ENCODE measurements around the gene KRTAP12-2.

KRTAP12-2 gene

DNA sequence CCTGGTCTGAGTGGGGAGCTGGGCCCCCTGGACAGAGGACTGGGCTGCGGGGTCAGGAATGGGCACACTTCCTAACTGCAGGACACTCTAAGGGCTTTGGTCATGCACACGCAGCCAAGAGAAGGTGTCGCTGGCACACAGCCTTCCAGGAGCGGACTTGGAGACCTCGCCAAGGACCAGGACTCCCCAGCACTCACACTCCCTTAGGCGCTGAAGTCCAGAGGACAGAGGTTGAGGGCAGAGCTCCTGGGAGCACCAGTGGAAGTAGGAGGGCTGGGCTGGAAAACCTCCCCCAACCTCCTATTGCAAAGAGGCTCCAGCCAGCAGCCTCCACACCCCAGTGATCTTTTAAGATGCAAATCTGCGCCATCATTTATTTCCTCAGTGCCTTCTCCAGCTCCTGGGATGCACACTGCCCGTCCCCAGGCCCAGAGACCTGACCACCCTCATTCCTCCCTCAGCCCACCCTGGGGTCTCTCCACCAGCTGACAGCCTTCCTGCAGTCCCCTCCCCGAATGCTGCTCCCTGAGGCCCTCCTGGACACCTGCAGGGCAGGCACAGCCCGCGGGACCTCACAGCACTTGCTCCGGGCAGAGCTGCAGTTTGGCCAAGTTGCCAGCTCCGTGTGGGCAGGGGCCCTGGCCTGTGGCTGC, 41.6 kb upstream of the KRTAP12-2 start:
- H3K36me3 ChIP-seq (ENCODE audit: control insufficient read depth, insufficient read depth, low read length), result no peaks in the 10 kb centered on the region
- no peaks in the 10 kb centered on the region for H3K4me1 ChIP-seq (ENCODE audit: control insufficient read depth, insufficient read depth, low read length)
- peaks cover 63% of the 10 kb centered on the region for H3K27me3 ChIP-seq (ENCODE audit: control insufficient read depth, insufficient read depth, low read length)
- no peak overlapping the region for H3K9ac ChIP-seq (ENCODE audit: low read length)
- H3K27ac ChIP-seq (ENCODE audit: low read depth, low read length), result no peak overlapping the region
- no peak overlapping the region for H3K4me3 ChIP-seq (ENCODE audit: low read length)

DNA sequence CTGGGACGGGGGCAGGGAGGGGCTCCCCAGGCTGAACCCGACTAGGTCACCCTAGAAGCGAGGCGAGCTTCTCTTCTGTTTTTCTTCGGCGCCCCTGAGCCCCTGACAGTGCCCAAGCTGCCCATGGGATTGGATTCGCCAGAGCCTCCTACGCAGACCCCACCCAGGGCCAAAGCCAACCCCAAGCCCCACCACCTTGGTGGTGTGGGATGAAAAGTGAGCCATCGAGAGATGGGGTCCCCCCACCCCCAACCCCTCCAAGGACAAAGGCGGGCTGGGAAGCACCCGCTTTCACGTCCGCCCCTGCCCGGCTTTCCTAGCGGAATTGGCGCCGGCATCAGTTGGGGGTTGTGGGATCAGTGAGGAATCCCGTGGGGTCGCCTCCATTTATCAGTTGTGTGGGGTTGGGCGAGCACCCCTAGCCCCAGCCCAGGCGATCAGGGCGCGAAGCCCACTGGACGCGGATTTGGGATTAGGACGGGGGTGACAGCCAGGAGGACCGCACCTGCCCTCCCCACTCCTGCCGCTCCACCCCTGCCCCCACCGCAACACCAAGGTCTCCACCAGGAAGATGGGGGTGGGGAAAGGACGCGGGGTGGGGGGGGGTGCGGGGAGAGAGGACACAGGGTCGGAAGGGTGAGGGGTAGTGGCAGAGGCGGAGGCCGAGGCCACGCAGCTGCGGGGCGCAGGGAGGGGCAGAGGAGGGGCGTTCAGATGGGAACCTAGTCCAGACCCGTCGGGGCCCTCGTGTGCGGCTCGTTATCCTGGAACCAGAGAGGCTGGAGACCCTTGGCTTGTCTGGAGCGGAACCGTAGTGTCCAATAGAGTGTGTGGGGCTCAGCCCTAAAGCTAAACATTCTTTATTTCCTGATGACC, 40.2 kb upstream of the KRTAP12-2 start:
- Histone ChIP-seq H3K36me3 (ENCODE audit: control insufficient read depth, insufficient read depth, low read length) (no peaks in the 10 kb centered on the region), H3K4me3 (ENCODE audit: low read length) (no peak overlapping the region), H3K4me1 (ENCODE audit: control insufficient read depth, insufficient read depth, low read length) (no peaks in the 10 kb centered on the region), H3K27me3 (ENCODE audit: control insufficient read depth, insufficient read depth, low read length) (peaks cover 63% of the 10 kb centered on the region), H3K9ac (ENCODE audit: low read length) (no peak overlapping the region), H3K27ac (ENCODE audit: low read depth, low read length) (no peak overlapping the region)

- H3K27me3 ChIP-seq (ENCODE audit: control insufficient read depth, insufficient read depth, low read length), result peaks cover 56% of the 10 kb centered on the region
- no peaks in the 10 kb centered on the region for H3K4me1 ChIP-seq (ENCODE audit: control insufficient read depth, insufficient read depth, low read length)
- no peak overlapping the region for H3K27ac ChIP-seq (ENCODE audit: low read depth, low read length)
- H3K9ac ChIP-seq (ENCODE audit: low read length), result no peak overlapping the region
- no peaks in the 10 kb centered on the region for H3K36me3 ChIP-seq (ENCODE audit: control insufficient read depth, insufficient read depth, low read length)
- no peak overlapping the region for H3K4me3 ChIP-seq (ENCODE audit: low read length)
Measured at GRCh38 chr21:44706026-44706705, 39.4 kb upstream of the KRTAP12-2 start.

- H3K4me1 ChIP-seq (ENCODE audit: control insufficient read depth, insufficient read depth, low read length), result no peaks in the 10 kb centered on the region
- H3K27ac ChIP-seq (ENCODE audit: low read depth, low read length), result no peak overlapping the region
- peaks cover 42% of the 10 kb centered on the region for H3K27me3 ChIP-seq (ENCODE audit: control insufficient read depth, insufficient read depth, low read length)
- H3K4me3 ChIP-seq (ENCODE audit: low read length), result no peak overlapping the region
- H3K36me3 ChIP-seq (ENCODE audit: control insufficient read depth, insufficient read depth, low read length), result no peaks in the 10 kb centered on the region
- H3K9ac ChIP-seq (ENCODE audit: low read length), result no peak overlapping the region
Measured at GRCh38 chr21:44704636-44705001, 37.9 kb upstream of the KRTAP12-2 start.

- H3K27ac ChIP-seq (ENCODE audit: low read depth, low read length), result no peak overlapping the region
- H3K36me3 ChIP-seq (ENCODE audit: control insufficient read depth, insufficient read depth, low read length), result no peaks in the 10 kb centered on the region
- no peak overlapping the region for H3K4me3 ChIP-seq (ENCODE audit: low read length)
- no peak overlapping the region for H3K9ac ChIP-seq (ENCODE audit: low read length)
- H3K27me3 ChIP-seq (ENCODE audit: control insufficient read depth, insufficient read depth, low read length), result peaks cover 41% of the 10 kb centered on the region
- no peaks in the 10 kb centered on the region for H3K4me1 ChIP-seq (ENCODE audit: control insufficient read depth, insufficient read depth, low read length)
Measured at GRCh38 chr21:44703731-44704635, 37.3 kb upstream of the KRTAP12-2 start.

DNA sequence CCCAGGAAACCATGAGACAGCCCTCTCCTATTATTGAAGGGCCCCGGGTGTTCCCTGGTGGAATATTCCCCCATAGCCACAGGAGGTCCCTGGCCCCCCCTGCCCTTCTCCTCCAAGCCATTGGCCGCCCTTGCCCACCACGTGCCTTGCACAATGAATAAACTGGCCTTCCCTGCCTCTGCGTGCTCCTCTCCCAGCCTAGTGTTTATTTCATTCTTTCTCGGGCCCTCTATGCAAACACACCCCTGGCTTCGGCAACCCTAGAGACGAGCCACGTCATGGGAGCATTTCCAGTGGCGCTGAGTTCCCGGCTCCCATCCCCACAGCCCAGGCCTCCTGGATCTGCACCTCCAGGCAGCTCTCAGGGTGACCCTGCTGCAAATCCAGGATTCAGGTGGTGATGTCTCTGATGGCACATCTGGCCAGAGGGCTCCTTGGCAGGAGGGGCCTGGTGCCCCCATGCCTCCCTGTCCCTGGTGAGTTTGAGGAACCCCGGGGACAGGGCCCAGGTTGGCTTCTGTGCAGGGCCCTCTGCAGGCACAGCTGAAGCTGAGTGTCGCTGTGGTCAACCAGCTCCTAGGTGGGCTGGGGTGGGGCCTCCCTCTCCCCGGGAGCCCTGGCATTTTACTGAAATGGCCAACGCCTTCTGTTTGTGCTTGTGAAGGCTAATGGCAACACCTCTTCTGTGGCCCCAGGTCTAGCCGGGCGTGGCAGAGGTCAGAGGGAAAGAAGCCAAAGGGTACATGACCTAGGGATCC, 36.4 kb upstream of the KRTAP12-2 start:
- H3K27me3 ChIP-seq (ENCODE audit: control insufficient read depth, insufficient read depth, low read length), result peaks cover 35% of the 10 kb centered on the region
- H3K9ac ChIP-seq (ENCODE audit: low read length), result no peak overlapping the region
- no peaks in the 10 kb centered on the region for H3K36me3 ChIP-seq (ENCODE audit: control insufficient read depth, insufficient read depth, low read length)
- H3K4me1 ChIP-seq (ENCODE audit: control insufficient read depth, insufficient read depth, low read length), result no peaks in the 10 kb centered on the region
- H3K4me3 ChIP-seq (ENCODE audit: low read length), result no peak overlapping the region
- H3K27ac ChIP-seq (ENCODE audit: low read depth, low read length), result no peak overlapping the region

DNA sequence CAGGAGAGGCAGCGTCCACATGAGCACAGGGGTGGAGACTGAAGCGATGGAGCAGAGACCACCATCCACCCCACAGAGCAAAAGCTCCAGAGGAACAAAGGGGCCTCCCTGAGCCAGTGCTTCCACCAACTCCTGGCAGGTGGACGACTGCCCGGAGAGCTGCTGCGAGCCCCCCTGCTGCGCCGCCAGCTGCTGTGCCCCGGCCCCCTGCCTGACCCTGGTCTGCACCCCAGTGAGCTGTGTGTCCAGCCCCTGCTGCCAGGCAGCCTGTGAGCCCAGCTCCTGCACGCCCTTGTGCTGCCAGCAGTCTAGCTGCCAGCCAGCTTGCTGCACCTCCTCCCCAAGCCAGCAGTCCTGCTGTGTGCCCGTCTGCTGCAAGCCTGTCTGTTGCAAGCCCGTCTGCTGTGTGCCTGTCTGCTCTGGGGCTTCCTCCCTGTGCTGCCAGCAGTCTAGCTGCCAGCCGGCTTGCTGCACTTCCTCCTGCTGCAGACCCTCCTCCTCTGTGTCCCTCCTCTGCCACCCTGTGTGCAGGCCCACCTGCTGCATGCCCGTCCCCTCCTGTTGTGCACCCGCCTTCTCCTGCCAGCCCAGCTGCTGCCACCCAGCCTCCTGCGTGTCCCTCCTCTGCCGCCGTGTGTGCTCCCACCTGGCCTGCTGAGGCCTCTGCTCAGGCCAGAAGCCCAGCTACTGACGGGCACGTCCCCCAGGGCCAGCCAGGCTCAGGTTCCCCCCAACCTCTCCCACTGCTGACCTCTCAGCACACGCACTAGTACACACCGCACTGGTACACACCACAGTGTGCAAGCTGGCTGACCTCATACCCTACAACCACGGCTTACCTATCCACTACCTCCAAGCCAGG, 35.6 kb upstream of the KRTAP12-2 start:
- H3K27ac ChIP-seq (ENCODE audit: low read depth, low read length), result no peak overlapping the region

GRCh38 chr21:44701541-44701940, 34.8 kb upstream of the KRTAP12-2 start:
- H3K4me3 ChIP-seq (ENCODE audit: low read length), result no peak overlapping the region
- peaks cover 41% of the 10 kb centered on the region for H3K27me3 ChIP-seq (ENCODE audit: control insufficient read depth, insufficient read depth, low read length)
- no peaks in the 10 kb centered on the region for H3K4me1 ChIP-seq (ENCODE audit: control insufficient read depth, insufficient read depth, low read length)
- no peak overlapping the region for H3K9ac ChIP-seq (ENCODE audit: low read length)
- H3K27ac ChIP-seq (ENCODE audit: low read depth, low read length), result no peak overlapping the region
- no peaks in the 10 kb centered on the region for H3K36me3 ChIP-seq (ENCODE audit: control insufficient read depth, insufficient read depth, low read length)

More for the DNA sequence above, 35.6 kb upstream of the KRTAP12-2 start:
- Histone ChIP-seq H3K36me3 (ENCODE audit: control insufficient read depth, insufficient read depth, low read length) (no peaks in the 10 kb centered on the region), H3K4me3 (ENCODE audit: low read length) (no peak overlapping the region), H3K27me3 (ENCODE audit: control insufficient read depth, insufficient read depth, low read length) (peaks cover 36% of the 10 kb centered on the region), H3K4me1 (ENCODE audit: control insufficient read depth, insufficient read depth, low read length) (no peaks in the 10 kb centered on the region), H3K9ac (ENCODE audit: low read length) (no peak overlapping the region)

DNA sequence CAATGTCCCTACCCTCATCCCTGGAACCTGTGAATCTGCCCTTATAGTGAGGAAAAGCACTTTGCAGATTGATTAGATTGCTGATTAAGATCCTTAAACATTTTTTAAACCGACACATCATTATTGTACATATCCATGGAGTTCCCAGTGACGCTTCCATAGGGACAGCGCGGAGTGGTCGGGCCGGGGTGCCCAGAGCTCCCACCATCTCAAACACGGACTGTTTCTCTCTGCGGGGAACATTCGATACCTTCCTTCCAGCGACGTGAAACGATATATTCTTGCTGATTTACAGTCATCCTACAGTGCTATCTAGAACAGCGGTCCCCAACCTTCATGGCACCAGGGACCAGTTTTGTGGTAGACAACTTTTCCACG, 34.3 kb upstream of the KRTAP12-2 start:
- H3K9ac ChIP-seq (ENCODE audit: low read length), result no peak overlapping the region
- H3K36me3 ChIP-seq (ENCODE audit: control insufficient read depth, insufficient read depth, low read length), result no peaks in the 10 kb centered on the region
- H3K4me1 ChIP-seq (ENCODE audit: control insufficient read depth, insufficient read depth, low read length), result no peaks in the 10 kb centered on the region
- peaks cover 37% of the 10 kb centered on the region for H3K27me3 ChIP-seq (ENCODE audit: control insufficient read depth, insufficient read depth, low read length)
- H3K4me3 ChIP-seq (ENCODE audit: low read length), result no peak overlapping the region
- H3K27ac ChIP-seq (ENCODE audit: low read depth, low read length), result no peak overlapping the region

GRCh38 chr21:44700101-44701022, 33.6 kb upstream of the KRTAP12-2 start:
- Histone ChIP-seq H3K4me1 (ENCODE audit: control insufficient read depth, insufficient read depth, low read length) (no peaks in the 10 kb centered on the region), H3K36me3 (ENCODE audit: control insufficient read depth, insufficient read depth, low read length) (no peaks in the 10 kb centered on the region), H3K27ac (ENCODE audit: low read depth, low read length) (no peak overlapping the region), H3K27me3 (ENCODE audit: control insufficient read depth, insufficient read depth, low read length) (peaks cover 37% of the 10 kb centered on the region), H3K9ac (ENCODE audit: low read length) (no peak overlapping the region), H3K4me3 (ENCODE audit: low read length) (no peak overlapping the region)

Measured in rectal smooth muscle tissue (tissue), 1 donor.